H9 (cell line): ENCODE data around the gene EEIG2. TPM values are rescaled to one million over a fixed set of nuclear protein-coding genes. Genes with fewer than 3 reads are reported as not detected.

Source experiments
- DNase-seq: peaks from one replicate; pipeline ENCODE4 v3.0.0-alpha.2; 2017
- H2AFZ ChIP-seq: one replicate; pipeline ENCODE4 v1.6.1; 2013; ENCODE audit warnings: mild to moderate bottlenecking, low read length, control low read depth, moderate library complexity
- H2AK5ac ChIP-seq: 2 replicates; pipeline ENCODE4 v1.6.1; 2013; ENCODE audit warnings: low read length, control low read depth, mixed read lengths; ENCODE audit not compliant: insufficient read length
- H2BK120ac ChIP-seq: one replicate; pipeline ENCODE4 v1.6.1; 2013; ENCODE audit warnings: low read depth, mild to moderate bottlenecking, low read length, control low read depth, inconsistent platforms; ENCODE audit not compliant: poor library complexity, severe bottlenecking
- H2BK12ac ChIP-seq: 2 replicates; pipeline ENCODE4 v1.6.1; 2013; ENCODE audit warnings: low read length, control low read depth, mixed read lengths, low read depth; ENCODE audit not compliant: insufficient read length
- H2BK15ac ChIP-seq: 2 replicates; pipeline ENCODE4 v1.6.1; 2013; ENCODE audit warnings: low read depth, low read length, control low read depth
- H2BK20ac ChIP-seq: one replicate; pipeline ENCODE4 v1.6.1; 2013; ENCODE audit warnings: low read depth, mild to moderate bottlenecking, low read length, control low read depth, inconsistent platforms; ENCODE audit not compliant: poor library complexity, severe bottlenecking
- H2BK5ac ChIP-seq: 2 replicates; pipeline ENCODE4 v1.6.1; 2013; ENCODE audit warnings: low read length, control low read depth, mixed read lengths; ENCODE audit not compliant: insufficient read length
- H3K14ac ChIP-seq: 2 replicates; pipeline ENCODE4 v1.6.1; 2013; ENCODE audit warnings: low read length, control low read depth; ENCODE audit not compliant: insufficient read depth
- H3K18ac ChIP-seq: 2 replicates; pipeline ENCODE4 v1.6.1; 2013; ENCODE audit warnings: low read depth, mild to moderate bottlenecking, mixed read lengths, low read length, control low read depth; ENCODE audit not compliant: insufficient read length
- H3K23ac ChIP-seq: 2 replicates; pipeline ENCODE4 v1.6.1; 2013; ENCODE audit warnings: low read length, control low read depth, mixed read lengths, low read depth; ENCODE audit not compliant: insufficient read length
- H3K23me2 ChIP-seq: 2 replicates; pipeline ENCODE4 v1.6.1; 2013; ENCODE audit warnings: low read depth, mild to moderate bottlenecking, mixed read lengths, low read length, control low read depth; ENCODE audit not compliant: insufficient read length, poor library complexity, severe bottlenecking
- H3K27ac ChIP-seq: 2 replicates; pipeline ENCODE4 v1.5.1; 2013; ENCODE audit warnings: low read length, control low read depth, mixed read lengths, low read depth; ENCODE audit not compliant: insufficient read length
- H3K27me3 ChIP-seq: 2 replicates; pipeline ENCODE4 v1.6.1; 2013; ENCODE audit warnings: low read length, control low read depth, inconsistent platforms; ENCODE audit not compliant: insufficient read depth
- H3K4ac ChIP-seq: 2 replicates; pipeline ENCODE4 v1.6.1; 2013; ENCODE audit warnings: low read depth, mild to moderate bottlenecking, control low read depth, inconsistent platforms, low read length, moderate library complexity
- H3K4me1 ChIP-seq: 2 replicates; pipeline ENCODE4 v1.6.1; 2013; ENCODE audit warnings: low read length, control low read depth, inconsistent platforms; ENCODE audit not compliant: insufficient read depth
- H3K4me2 ChIP-seq: 2 replicates; pipeline ENCODE4 v1.6.1; 2013; ENCODE audit warnings: low read length, control low read depth, mixed read lengths; ENCODE audit not compliant: insufficient read length, insufficient read depth
- H3K56ac ChIP-seq: 2 replicates; pipeline ENCODE4 v1.6.1; 2013; ENCODE audit warnings: low read depth, mild to moderate bottlenecking, mixed read lengths, low read length, control low read depth; ENCODE audit not compliant: insufficient read length
- H3K79me1 ChIP-seq: 2 replicates; pipeline ENCODE4 v1.6.1; 2013; ENCODE audit warnings: low read depth, mild to moderate bottlenecking, moderate library complexity, low read length, control low read depth, inconsistent platforms; ENCODE audit not compliant: insufficient read depth, poor library complexity, severe bottlenecking
- H3K79me2 ChIP-seq: 2 replicates; pipeline ENCODE4 v1.6.1; 2013; ENCODE audit warnings: low read length, control low read depth, inconsistent platforms; ENCODE audit not compliant: insufficient read depth
- H3K9ac ChIP-seq: 2 replicates; pipeline ENCODE4 v1.6.1; 2013; ENCODE audit warnings: low read length, control low read depth, mixed read lengths; ENCODE audit not compliant: insufficient read length; ENCODE audit errors: extremely low read depth
- H3K9me3 ChIP-seq: one replicate; pipeline ENCODE4 v1.6.1; 2013; ENCODE audit warnings: low read depth, low read length, inconsistent platforms; ENCODE audit not compliant: control insufficient read depth
- H3T11ph ChIP-seq: one replicate; pipeline ENCODE4 v1.6.1; 2013; ENCODE audit warnings: mild to moderate bottlenecking, low read length, control low read depth, inconsistent platforms
- H4K20me1 ChIP-seq: one replicate; pipeline ENCODE4 v1.6.1; 2013; ENCODE audit not compliant: control insufficient read depth, insufficient read length, insufficient read depth
- H4K5ac ChIP-seq: 2 replicates; pipeline ENCODE4 v1.6.1; 2013; ENCODE audit warnings: low read depth, mild to moderate bottlenecking, mixed read lengths, low read length, control low read depth; ENCODE audit not compliant: insufficient read length
- H4K8ac ChIP-seq: replicated peaks from 2 replicates; pipeline ENCODE4 v1.6.1; 2013; ENCODE audit warnings: low read length, control low read depth, mixed read lengths, low read depth; ENCODE audit not compliant: insufficient read length
- H4K91ac ChIP-seq: 2 replicates; pipeline ENCODE4 v1.6.1; 2013; ENCODE audit warnings: low read depth, mild to moderate bottlenecking, moderate library complexity, mixed read lengths, low read length, control low read depth; ENCODE audit not compliant: insufficient read length
- H3K27ac Mint-ChIP-seq, 3 experiments: 2 replicates in 2 of 3; 3 replicates in 1 of 3; pipeline ENCODE4 v1.8.0; 2020 to 2021; ENCODE audit warnings: mixed read lengths in 3 of 3, mild to moderate bottlenecking in 1 of 3, moderate library complexity in 1 of 3
- H3K27me3 Mint-ChIP-seq: 2 replicates; pipeline ENCODE4 v1.8.0; 2021; ENCODE audit warnings: low read depth, mild to moderate bottlenecking, moderate library complexity, mixed read lengths
- H3K36me3 Mint-ChIP-seq, 3 experiments: 2 replicates in 2 of 3; 3 replicates in 1 of 3; pipeline ENCODE4 v1.8.0; 2020 to 2021; ENCODE audit warnings: low read depth in 3 of 3, mixed read lengths in 3 of 3; ENCODE audit not compliant: insufficient read depth in 1 of 3
- H3K4me1 Mint-ChIP-seq, 2 experiments: 2 replicates each; pipeline ENCODE4 v1.8.0; 2020; ENCODE audit warnings: mixed read lengths in 2 of 2
- H3K4me3 Mint-ChIP-seq, 2 experiments: 2 replicates in 1 of 2; 3 replicates in 1 of 2; pipeline ENCODE4 v1.8.0; 2020 to 2021; ENCODE audit warnings: mild to moderate bottlenecking in 2 of 2, mixed read lengths in 2 of 2, moderate library complexity in 1 of 2
- H3K9me3 Mint-ChIP-seq, 2 experiments: 2 replicates in 1 of 2; 3 replicates in 1 of 2; pipeline ENCODE4 v1.8.0; 2020; ENCODE audit warnings: mild to moderate bottlenecking in 2 of 2, mixed read lengths in 2 of 2, moderate library complexity in 1 of 2
- CTCF ChIP-seq: fragments of 200-600 bp; sonication (generic); conservative IDR thresholded peaks from 3 replicates; pipeline ENCODE4 v1.8.0; 2021; ENCODE audit warnings: antibody characterized with exemption, mild to moderate bottlenecking
- WGBS: extraction: QIAGEN DNeasy Blood & Tissue Kit; methylation state at CpG from one replicate; pipeline ENCODE4 v1.1.7; 2013; ENCODE audit warnings: missing lambda C conversion rate, low lambda C conversion rate, mixed read lengths; ENCODE audit not compliant: insufficient read length; ENCODE audit errors: extremely low coverage; 5-methylcytosine and 5-hydroxymethylcytosine counted together
- total RNA-seq: library from RNA; stranded (reverse); gene quantifications from 2 replicates; pipeline ENCODE4 v1.2.1, GENCODE V29; 2021

EEIG2 gene
- total RNA-seq, 1 experiment from 2014 or later, result 17.0 TPM

GRCh38 chr1:108533351-108534083 lies 26.4 kb upstream of the EEIG2 start:
- no peak overlapping the region for H2BK120ac ChIP-seq
- no peak for TF ChIP-seq CTCF
- H2BK5ac ChIP-seq, result no peak overlapping the region
- H2AK5ac ChIP-seq, result no peak overlapping the region
- no peak overlapping the region for H3K18ac ChIP-seq
- H3K4me2 ChIP-seq, result no peak overlapping the region
- H2BK20ac ChIP-seq, result no peak overlapping the region
- H3K27ac ChIP-seq, result no peak overlapping the region
- H2BK12ac ChIP-seq, result no peak overlapping the region
- H3T11ph ChIP-seq, result no peak overlapping the region
- peak overlapping the region; percentile 20 to 81 (median 68); a peak in 5 of 7 replicates for H3K27ac Mint-ChIP-seq
- H3K14ac ChIP-seq, result no peak overlapping the region
- peaks cover 11 to 15% of the 10 kb centered on the region in 2 experiments for H3K9me3 Mint-ChIP-seq
- no peaks in the 10 kb centered on the region for H3K9me3 ChIP-seq
- no peaks in the 10 kb centered on the region for H4K20me1 ChIP-seq
- no peaks in the 10 kb centered on the region for H3K23me2 ChIP-seq
- no peak overlapping the region for H2BK15ac ChIP-seq
- WGBS, result no CpG with 5 or more reads among the region's 10 CpGs
- H3K79me2 ChIP-seq, result no peaks in the 10 kb centered on the region
- peaks cover 14 to 23% of the 10 kb centered on the region in 2 experiments for H3K4me1 Mint-ChIP-seq
- no peak for DNase-seq
- no peaks in the 10 kb centered on the region for H3K27me3 ChIP-seq
- H4K91ac ChIP-seq, result no peak overlapping the region
- no peaks in the 10 kb centered on the region for H3K4me1 ChIP-seq
- H3K27me3 Mint-ChIP-seq, result no peaks in the 10 kb centered on the region; the same call in 1 of the 2 replicates
- no peak overlapping the region for H3K56ac ChIP-seq
- no peak overlapping the region for H3K9ac ChIP-seq
- H4K8ac ChIP-seq, result no peak overlapping the region
- no peak overlapping the region for H4K5ac ChIP-seq
- peaks cover 0 to 10% (median 4%) of the 10 kb centered on the region in 3 experiments; a peak in 5 of 7 replicates for H3K36me3 Mint-ChIP-seq
- H3K23ac ChIP-seq, result no peak overlapping the region
- H2AFZ ChIP-seq, result no peak overlapping the region
- no peak overlapping the region for H3K4ac ChIP-seq
- H3K4me3 Mint-ChIP-seq, result peak overlapping the region in 1 of 2 experiments; percentile 9; a peak in 1 of 5 replicates
- no peaks in the 10 kb centered on the region for H3K79me1 ChIP-seq
